Parietal lobe (tissue), 1 donor: ENCODE measurements around the gene COMMD6. TPM values are rescaled to one million over a fixed set of nuclear protein-coding genes. Genes with fewer than 3 reads are reported as not detected.

ENCODE experiments used
- total RNA-seq: library from RNA; depleted of rRNA; stranded (reverse); fragments of >200 nt; gene quantifications from one replicate; pipeline ENCODE4 v1.2.3, GENCODE V29; 2014

COMMD6 gene
- 73.2 TPM for total RNA-seq

DNA sequence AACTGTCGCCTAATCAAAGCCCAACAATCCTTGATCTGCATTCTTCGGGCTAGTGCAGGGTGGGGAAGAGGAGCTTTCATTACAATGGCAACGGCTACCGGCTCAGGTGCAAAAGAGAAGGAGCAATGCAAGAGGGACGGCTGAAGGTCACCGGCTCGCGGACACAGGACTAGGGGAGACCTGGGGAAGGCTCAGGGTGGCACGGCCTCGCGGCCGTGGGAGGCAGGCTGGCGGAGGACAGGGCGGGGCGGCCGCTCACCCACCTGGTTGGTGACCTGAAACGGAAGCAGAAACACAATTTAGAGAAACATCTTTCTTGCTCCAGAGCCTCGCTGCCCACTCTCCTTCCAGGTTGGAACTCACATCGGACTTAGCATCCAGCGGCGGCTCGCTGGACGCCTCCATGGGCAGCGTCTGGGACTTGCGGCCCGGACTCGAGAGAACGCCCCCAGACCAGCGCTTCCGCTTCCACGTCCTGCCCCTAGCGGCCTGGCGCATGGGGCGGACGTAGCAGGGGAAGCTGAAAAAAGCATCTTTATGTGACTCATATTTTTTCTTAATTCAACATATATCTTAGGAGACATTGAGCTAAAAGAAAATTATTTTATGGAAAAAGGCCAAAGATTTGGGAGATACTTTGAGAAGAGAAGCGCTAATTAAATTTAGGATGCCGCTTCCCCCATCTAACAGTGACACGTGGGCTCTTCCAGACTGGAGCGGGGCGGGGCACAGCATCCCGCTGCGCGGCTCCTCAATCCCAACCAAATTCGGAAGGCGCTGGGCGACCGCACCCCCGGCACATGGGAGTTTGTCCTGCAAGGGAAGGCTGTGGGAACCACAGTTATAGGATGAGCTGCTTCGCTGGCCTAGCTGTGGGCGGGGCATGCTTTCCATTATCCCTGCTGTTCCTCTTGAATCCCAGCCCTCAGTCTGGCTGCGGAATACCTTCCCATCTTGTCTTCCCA, at the start of gene COMMD6:
Gene COMMD6, minus strand, starts transcription at position 441 of the 965 bp plus-strand sequence. Its CDS starts 36 bp downstream, at position 405.

DNA sequence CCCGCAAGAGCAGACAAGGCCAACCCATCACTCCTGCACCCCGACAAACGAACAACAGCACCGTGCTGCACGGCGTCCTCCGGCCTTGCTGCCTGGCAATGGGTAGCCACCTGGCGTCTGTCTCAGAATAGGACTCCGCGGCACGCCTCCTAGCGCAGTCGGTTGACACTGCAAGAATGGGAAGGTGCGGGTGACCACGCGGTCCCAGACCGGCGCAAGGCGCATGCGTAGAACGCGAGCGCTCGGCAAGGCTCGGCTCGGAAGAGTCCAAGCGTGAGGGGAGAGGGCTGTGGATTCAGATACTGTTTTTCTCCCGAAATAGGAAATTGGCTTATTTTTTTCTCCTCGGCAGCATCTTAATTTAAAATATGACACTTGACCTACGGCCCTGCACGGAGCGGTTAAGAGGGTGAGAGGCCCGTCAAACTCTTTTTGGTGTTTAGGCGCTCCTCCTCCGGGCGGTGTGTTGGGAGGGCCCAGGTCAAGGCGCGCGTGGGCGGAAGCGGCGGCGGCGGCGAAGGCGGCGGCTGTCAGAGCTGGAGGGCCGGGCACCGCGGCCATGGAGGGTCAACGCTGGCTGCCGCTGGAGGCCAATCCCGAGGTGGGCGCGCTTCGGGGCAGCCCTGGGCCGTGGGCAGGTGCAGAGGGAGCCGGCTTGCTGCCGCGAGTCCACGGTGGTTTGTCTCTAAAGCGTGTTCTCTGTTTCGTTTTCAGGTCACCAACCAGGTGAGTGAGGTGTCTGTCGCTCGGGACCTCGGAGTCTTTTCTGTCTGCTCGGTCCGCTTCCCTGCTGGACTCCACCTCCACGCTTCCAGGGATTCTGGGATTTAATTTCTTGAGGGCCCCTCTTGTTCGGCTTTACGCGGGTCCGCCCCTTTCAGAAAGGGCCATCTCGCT, 11.9 kb upstream of the COMMD6 start, which contains the start of gene UCHL3:
Gene UCHL3, plus strand, starts transcription at position 530 of the 897 bp plus-strand sequence. Its CDS starts 30 bp downstream, at position 560.

DNA sequence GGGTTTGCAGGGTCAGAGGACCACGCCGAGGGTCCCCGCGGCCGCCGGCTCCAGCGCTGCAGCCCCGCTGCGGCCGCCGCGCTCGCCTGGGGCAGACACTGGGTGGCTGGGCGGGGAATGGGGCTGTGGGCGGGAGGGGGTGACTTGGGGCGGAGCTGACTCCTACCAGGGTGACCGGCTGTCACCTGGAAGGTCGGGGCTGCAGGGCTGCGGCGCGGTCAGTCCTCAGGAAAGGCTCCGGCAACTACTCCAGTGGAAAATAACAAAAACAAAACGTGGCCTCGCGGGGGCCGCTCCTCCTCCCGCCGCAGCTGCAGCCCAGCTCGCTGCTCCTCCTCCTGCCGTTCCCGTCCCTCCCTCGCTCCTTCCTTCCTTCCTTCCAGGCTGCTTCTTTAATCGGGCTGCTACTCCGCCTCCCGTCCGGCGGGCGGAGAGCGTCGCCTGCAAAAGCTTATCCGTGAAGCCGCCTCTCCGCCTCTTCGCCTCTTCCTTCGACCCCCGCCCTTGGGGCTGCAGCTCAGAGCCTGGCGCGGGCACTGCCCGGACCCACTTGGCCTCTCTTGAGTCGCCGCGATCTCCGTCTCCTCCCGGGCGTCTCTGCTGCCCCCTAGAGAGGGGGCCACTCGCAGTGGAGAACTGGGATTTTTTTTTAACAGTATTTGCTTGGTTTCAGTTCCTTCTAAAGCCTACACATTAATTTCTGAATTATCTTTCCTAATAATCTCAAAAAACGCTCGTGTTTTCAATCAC, 55.4 kb downstream of the COMMD6 start, which contains the start of gene TBC1D4:
Gene TBC1D4, minus strand, starts transcription at position 100 of the 750 bp plus-strand sequence. CDS start 402 bp downstream, outside the sequence.

Other genes with a start within 250 kb of the COMMD6 start
- 18.2 TPM for gene TBC1D4, start 55.7 kb downstream of the COMMD6 start, total RNA-seq
- gene UCHL3, start 11.9 kb upstream of the COMMD6 start, total RNA-seq, result 29.1 TPM
- 275 TPM for gene LMO7, start 98.5 kb upstream of the COMMD6 start, total RNA-seq